Mononuclear cell (primary cell): Measurements from ENCODE around the gene SLC39A3. TPM values are rescaled to one million over a fixed set of nuclear protein-coding genes. Genes with fewer than 3 reads are reported as not detected.

Experiments used
- H3K27me3 ChIP-seq: 2 replicates; pipeline ENCODE4 v1.6.0; 2011; ENCODE audit warnings: low read length, control low read depth; ENCODE audit not compliant: insufficient read depth
- H3K4me1 ChIP-seq: 2 replicates; pipeline ENCODE4 v1.5.1; 2011; ENCODE audit warnings: mild to moderate bottlenecking, low read length, control low read depth; ENCODE audit not compliant: insufficient read depth
- H3K4me3 ChIP-seq: 2 replicates; pipeline ENCODE4 v1.5.1; 2011; ENCODE audit warnings: mild to moderate bottlenecking, low read length, moderate library complexity
- H3K9me3 ChIP-seq: 2 replicates; pipeline ENCODE4 v1.5.1; 2011; ENCODE audit warnings: low read depth, mild to moderate bottlenecking, control low read depth, low read length
- total RNA-seq: library from RNA; depleted of rRNA; stranded (reverse); fragments of >200 nt; gene quantifications from one replicate; pipeline ENCODE4 v1.2.3, GENCODE V29; 2012

SLC39A3 gene
- total RNA-seq, 1 donor: 11.5 TPM

DNA sequence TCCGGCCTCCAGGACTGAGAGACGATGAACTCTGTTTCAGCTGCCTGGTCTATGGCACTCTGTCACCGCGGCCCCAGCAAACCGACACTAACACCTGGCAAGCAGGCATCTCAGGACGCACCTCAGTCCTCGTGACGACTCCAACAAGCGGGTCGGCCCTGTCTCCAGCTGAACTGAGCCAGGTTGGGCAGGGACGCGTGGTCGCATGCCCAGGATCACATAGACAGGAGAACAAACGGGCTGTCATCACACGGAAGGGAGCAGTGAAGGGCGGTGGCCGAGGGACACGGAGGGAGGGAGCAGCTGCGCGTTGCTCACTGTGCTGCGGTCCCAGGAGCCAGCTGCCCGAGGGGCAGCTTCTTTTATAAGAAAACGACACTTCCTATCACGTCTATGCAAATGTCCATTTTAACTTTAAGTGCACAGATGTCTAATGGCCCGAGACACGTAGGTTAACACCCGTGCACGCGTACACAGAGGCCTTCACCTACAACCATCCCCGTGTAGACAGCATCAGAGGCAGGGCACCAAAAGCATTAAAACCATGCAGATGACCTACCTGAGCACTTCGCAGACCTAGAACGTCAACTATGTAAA is 34.4 kb upstream of the SLC39A3 start:
- H3K9me3 ChIP-seq: no peaks in the 10 kb centered on the region
- no peak overlapping the region for H3K4me3 ChIP-seq
- H3K27me3 ChIP-seq: no peaks in the 10 kb centered on the region
- peaks cover 29% of the 10 kb centered on the region for H3K4me1 ChIP-seq

DNA sequence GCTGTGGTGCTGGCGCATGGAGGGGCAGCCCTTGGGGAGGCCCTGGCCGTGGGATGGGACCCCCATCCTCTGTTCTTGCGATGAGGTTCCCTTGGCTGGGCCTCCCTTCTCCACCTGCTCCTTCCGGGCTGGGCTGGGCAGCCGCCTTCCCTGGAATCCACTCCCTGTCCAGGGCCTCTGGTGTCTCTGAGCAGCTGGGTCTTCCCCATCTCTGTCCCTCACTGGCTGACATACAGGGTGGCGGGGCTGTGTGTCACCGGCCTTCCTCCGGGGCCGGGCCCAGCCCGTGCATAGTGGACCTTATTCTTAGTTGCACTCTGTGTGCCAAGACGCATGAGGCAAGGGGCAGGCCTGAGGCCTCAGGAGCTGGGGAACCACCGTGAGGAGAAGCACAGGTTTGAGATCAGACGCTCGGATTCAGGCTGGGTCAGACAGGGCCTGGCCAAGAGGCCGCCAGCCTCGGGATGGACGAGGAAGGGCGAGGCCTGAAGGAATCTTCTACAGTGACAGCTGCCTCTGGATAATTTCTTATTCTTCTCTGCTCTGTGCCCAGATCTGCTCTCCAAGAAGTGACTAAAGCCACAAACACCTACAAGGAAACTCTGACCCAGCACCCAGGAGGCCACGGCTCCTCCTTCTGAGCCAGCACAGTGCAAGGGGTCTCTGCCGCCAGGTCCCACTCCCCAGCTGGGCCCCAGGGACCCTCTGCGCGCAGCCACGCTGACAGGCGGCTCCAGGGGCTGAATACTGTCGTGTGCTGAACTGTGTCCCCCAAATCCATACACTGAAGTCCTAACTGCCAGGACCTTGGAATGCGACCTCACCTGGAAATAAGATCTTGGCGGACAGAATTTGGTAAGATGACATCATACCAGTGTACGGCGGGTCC is 32.2 kb upstream of the SLC39A3 start:
- no peaks in the 10 kb centered on the region for H3K9me3 ChIP-seq
- no peak overlapping the region for H3K4me3 ChIP-seq
- H3K27me3 ChIP-seq: no peaks in the 10 kb centered on the region
- peaks cover 29% of the 10 kb centered on the region for H3K4me1 ChIP-seq

GRCh38 chr19:2770055-2771013 is 30.5 kb upstream of the SLC39A3 start:
- H3K4me1 ChIP-seq: peaks cover 18% of the 10 kb centered on the region
- no peak overlapping the region for H3K4me3 ChIP-seq
- H3K27me3 ChIP-seq: no peaks in the 10 kb centered on the region
- H3K9me3 ChIP-seq: no peaks in the 10 kb centered on the region

DNA sequence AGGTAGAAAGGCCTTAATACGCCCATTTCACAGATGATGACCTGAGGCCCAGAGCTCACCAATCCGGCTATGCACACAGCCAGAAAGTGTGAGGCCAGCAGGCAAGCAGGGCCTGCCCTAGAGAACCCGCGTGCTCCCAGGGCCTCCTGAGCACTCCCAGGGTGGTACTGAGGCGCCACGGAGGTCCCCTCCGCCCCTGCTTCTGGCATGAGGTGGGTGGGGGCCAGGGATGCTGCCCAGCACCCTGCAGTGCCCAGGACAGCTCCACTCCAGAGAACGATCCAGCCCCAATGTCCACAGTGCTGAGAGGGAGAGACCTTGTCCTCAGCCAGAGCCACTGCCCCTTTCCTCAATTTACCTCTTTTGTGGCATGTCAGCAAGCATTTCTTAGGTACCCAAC is 29.4 kb upstream of the SLC39A3 start:
- no peak overlapping the region for H3K4me3 ChIP-seq
- H3K4me1 ChIP-seq: peaks cover 9% of the 10 kb centered on the region
- H3K9me3 ChIP-seq: no peaks in the 10 kb centered on the region
- no peaks in the 10 kb centered on the region for H3K27me3 ChIP-seq

DNA sequence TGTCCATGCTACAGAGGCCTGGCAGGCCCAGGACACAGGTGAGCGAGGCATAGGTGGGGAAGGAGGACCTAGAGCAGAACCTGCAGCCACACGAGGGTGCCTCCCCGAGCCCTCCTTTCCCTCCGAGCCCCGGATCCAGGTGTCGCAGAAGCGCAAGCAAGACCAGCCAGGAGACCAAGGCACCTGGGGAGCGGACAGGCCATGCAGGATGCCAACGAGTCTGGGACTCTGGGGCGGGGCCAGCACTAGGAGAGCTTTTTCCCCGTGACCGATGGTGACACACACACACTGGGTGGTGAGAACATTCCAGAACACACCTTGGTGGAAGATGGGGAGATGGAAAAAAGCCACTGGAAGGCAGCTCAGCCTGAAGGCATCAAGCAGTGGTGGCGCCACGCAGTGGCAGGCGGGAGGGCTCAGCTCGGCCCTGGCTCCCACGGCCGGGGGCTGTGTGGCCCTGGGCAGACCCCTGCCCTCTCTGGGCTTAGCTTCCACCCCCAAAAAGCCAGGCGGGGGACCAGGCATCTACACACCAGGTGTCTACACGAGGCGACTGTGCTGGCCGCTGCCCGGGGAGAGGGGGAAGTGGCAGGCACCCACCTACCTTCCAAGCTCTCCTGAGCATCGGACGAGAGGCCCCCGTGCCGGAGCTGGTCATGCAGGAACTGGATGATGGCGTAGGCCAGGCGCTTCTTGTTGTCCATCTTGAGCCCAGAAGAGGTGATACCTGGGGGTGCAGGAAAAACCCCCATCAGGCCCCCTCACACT is 28.7 kb upstream of the SLC39A3 start:
- Histone ChIP-seq H3K4me1 (peaks cover 9% of the 10 kb centered on the region), H3K9me3 (no peaks in the 10 kb centered on the region), H3K27me3 (no peaks in the 10 kb centered on the region), H3K4me3 (no peak overlapping the region)

- Histone ChIP-seq H3K4me1 (peaks cover 9% of the 10 kb centered on the region), H3K9me3 (no peaks in the 10 kb centered on the region), H3K4me3 (no peak overlapping the region), H3K27me3 (no peaks in the 10 kb centered on the region)
Measured at GRCh38 chr19:2767688-2768087, 27.9 kb upstream of the SLC39A3 start.

- no peaks in the 10 kb centered on the region for H3K27me3 ChIP-seq
- H3K4me1 ChIP-seq: peaks cover 9% of the 10 kb centered on the region
- H3K4me3 ChIP-seq: no peak overlapping the region
- no peaks in the 10 kb centered on the region for H3K9me3 ChIP-seq
Measured at GRCh38 chr19:2766594-2767372, 27.0 kb upstream of the SLC39A3 start.

DNA sequence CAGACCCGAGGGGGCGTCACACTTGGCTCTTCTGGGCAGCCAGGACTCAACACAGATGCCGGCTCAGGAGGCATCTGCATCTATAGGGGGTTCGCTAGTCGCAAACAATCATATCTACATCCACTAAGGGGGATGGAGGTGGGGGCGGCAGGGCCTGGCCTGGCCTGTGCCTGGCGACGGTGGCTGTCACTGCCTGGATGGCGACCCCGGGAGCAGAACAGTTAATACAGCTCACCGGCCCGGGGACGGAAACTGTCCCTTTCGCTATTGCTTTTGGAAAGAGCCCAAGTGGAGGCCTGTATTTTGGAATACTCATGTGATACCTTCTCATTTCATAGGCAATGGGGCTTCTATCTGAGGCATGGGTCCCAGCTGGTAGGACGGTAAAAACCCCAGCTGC is 25.6 kb upstream of the SLC39A3 start:
- no peaks in the 10 kb centered on the region for H3K27me3 ChIP-seq
- H3K4me3 ChIP-seq: no peak overlapping the region
- peaks cover 5% of the 10 kb centered on the region for H3K4me1 ChIP-seq
- H3K9me3 ChIP-seq: no peaks in the 10 kb centered on the region

DNA sequence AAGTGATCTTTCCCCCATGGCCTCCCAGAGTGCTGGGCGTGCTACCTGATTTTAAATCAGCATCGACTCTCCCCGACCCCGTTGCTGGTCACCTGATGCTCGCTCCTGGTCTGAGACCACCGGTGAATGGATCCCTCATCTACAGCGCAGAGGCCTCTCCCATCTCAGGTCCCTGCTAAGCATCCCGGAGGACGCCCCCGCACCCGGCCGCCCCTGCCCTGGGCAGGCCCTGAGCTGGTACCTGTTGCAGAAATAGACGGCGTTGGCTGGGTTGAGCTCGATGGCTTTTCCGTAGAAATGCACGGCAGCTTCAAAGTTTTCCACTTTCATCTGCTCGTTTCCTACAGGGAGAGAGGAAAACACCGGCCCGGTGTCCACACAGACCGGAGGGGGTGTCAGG is 25.1 kb upstream of the SLC39A3 start:
- no peaks in the 10 kb centered on the region for H3K27me3 ChIP-seq
- peaks cover under 1% of the 10 kb centered on the region for H3K4me1 ChIP-seq
- H3K9me3 ChIP-seq: no peaks in the 10 kb centered on the region
- no peak overlapping the region for H3K4me3 ChIP-seq

GRCh38 chr19:2763687-2764086 is 23.9 kb upstream of the SLC39A3 start:
- no peak overlapping the region for H3K4me3 ChIP-seq
- no peaks in the 10 kb centered on the region for H3K9me3 ChIP-seq
- no peaks in the 10 kb centered on the region for H3K4me1 ChIP-seq
- H3K27me3 ChIP-seq: no peaks in the 10 kb centered on the region

- Histone ChIP-seq H3K4me1 (no peaks in the 10 kb centered on the region), H3K4me3 (no peak overlapping the region), H3K27me3 (no peaks in the 10 kb centered on the region), H3K9me3 (no peaks in the 10 kb centered on the region)
Measured at GRCh38 chr19:2762783-2763496, 23.1 kb upstream of the SLC39A3 start.

DNA sequence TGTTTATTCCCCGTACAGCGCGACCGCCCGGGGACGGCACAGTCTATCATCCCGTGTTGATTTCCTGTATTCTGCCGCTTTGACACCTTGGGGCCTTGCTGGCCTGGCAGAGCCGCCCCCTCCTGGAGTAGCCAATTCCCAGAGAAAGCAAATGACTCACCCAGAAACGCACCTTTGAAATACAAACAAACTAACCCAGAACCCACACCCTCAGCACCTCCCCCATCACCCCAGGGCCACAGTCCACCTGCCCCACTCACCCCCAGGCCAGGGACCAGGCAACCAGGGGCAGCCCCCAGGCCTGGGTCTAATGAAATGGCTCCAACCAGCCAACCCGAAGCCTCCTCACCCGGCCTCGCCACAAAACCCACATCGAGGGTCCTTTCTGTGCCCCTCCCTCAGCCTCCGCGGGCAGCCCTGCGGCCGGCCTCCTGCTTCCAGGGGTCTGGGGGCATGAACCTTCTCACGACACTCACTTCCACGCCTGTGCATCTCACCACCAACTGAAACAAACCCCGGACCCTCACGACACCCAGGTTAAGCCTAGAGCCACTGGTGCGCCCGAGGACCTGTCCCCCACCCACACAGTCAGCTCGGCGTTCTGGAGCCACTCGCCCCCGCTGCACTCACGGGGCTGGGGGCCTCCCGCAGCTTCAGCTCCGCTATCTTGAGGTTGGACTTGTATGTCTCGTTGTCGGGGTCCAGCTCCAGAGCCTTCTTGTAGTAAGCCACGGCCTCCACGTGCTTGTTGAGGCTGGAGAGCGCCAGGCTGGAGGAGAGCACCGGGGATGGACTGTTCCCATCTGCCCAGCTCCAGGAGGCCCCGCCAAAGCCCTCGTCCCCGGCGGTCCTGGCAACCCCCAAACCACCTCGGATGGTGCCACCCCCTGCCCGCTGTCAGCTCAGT is 22.3 kb upstream of the SLC39A3 start:
- H3K4me1 ChIP-seq: no peaks in the 10 kb centered on the region
- no peak overlapping the region for H3K4me3 ChIP-seq
- H3K9me3 ChIP-seq: no peaks in the 10 kb centered on the region
- no peaks in the 10 kb centered on the region for H3K27me3 ChIP-seq

DNA sequence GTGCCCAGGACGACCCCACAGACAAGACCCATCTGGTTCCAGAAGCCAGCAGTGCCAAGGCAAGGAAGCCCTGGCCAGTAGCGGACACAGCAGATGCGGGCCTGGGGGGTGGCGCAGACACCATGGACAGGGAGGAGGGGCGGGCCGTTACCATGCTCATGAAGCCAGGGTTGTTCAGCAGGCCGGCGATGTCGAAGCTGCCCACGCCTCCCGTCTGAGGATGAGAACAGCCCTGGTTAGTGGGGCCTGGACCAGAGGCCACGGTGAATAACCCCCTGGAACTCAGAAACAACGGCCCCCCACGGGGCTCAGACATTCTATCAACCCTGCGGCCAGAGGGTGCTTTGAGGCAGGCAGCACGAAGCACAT is 21.5 kb upstream of the SLC39A3 start:
- no peaks in the 10 kb centered on the region for H3K27me3 ChIP-seq
- no peaks in the 10 kb centered on the region for H3K4me1 ChIP-seq
- H3K9me3 ChIP-seq: no peaks in the 10 kb centered on the region
- no peak overlapping the region for H3K4me3 ChIP-seq
